Endodermal cell (in vitro differentiated cells): ENCODE measurements around the gene AMER1. TPM values are rescaled to one million over a fixed set of nuclear protein-coding genes. Genes with fewer than 3 reads are reported as not detected.
A peak's percentile ranks its signal among the peaks of the same experiment; 100 is the strongest.
"Not testable (repeated sequence)": the region's sequence is repeated elsewhere in the genome, so short reads cannot be mapped to it uniquely, and the experiment has no call there.

ENCODE experiments used
- DNase-seq: peaks from one replicate; pipeline ENCODE4 v3.0.0-alpha.2; 2017
- H3K27ac ChIP-seq: 2 replicates; pipeline ENCODE4 v1.5.1; 2013; ENCODE audit warnings: mild to moderate bottlenecking, low read depth, low read length, moderate library complexity
- H3K27me3 ChIP-seq: 2 replicates; pipeline ENCODE4 v1.6.1; 2013; ENCODE audit warnings: mild to moderate bottlenecking, low read length, moderate library complexity; ENCODE audit not compliant: insufficient read depth, control insufficient read depth, poor library complexity, severe bottlenecking
- H3K36me3 ChIP-seq: 2 replicates; pipeline ENCODE4 v1.7.0; 2013; ENCODE audit warnings: mild to moderate bottlenecking, low read length, moderate library complexity; ENCODE audit not compliant: control insufficient read depth, insufficient read depth
- H3K4me1 ChIP-seq: one replicate; pipeline ENCODE4 v1.7.0; 2013; ENCODE audit warnings: low read length; ENCODE audit not compliant: control insufficient read depth, insufficient read depth
- H3K4me3 ChIP-seq: 2 replicates; pipeline ENCODE4 v1.5.1; 2013; ENCODE audit warnings: mild to moderate bottlenecking, low read length, moderate library complexity
- H3K9ac ChIP-seq: 2 replicates; pipeline ENCODE4 v1.6.1; 2013; ENCODE audit warnings: mild to moderate bottlenecking, low read length, moderate library complexity; ENCODE audit not compliant: poor library complexity, severe bottlenecking; ENCODE audit errors: extremely low read depth
- H3K9me3 ChIP-seq: 2 replicates; pipeline ENCODE4 v1.6.1; 2013; ENCODE audit warnings: mild to moderate bottlenecking, low read length, moderate library complexity; ENCODE audit not compliant: control insufficient read depth
- H3K27ac Mint-ChIP-seq: 2 replicates; pipeline ENCODE4 v1.8.0; 2020; ENCODE audit warnings: mixed read lengths
- H3K27me3 Mint-ChIP-seq: 2 replicates; pipeline ENCODE4 v1.8.0; 2021; ENCODE audit warnings: mild to moderate bottlenecking, mixed read lengths; ENCODE audit not compliant: insufficient read depth
- H3K36me3 Mint-ChIP-seq: 2 replicates; pipeline ENCODE4 v1.8.0; 2020; ENCODE audit warnings: low read depth, mixed read lengths
- H3K4me1 Mint-ChIP-seq: 2 replicates; pipeline ENCODE4 v1.8.0; 2020; ENCODE audit warnings: mixed read lengths
- H3K4me3 Mint-ChIP-seq: 2 replicates; pipeline ENCODE4 v1.8.0; 2020; ENCODE audit warnings: mild to moderate bottlenecking, moderate library complexity, mixed read lengths
- H3K9me3 Mint-ChIP-seq: 2 replicates; pipeline ENCODE4 v1.8.0; 2020; ENCODE audit warnings: mild to moderate bottlenecking, mixed read lengths
- CTCF ChIP-seq: fragments of 200-600 bp; sonication (generic); conservative IDR thresholded peaks from 2 replicates; pipeline ENCODE4 v1.5.0; 2021; ENCODE audit warnings: antibody characterized with exemption, mild to moderate bottlenecking
- WGBS, 2 experiments: methylation state at CpG; one replicate each; pipeline versions ENCODE4 v1.1.5 to v1.1.7; 2013; ENCODE audit warnings: missing lambda C conversion rate in 2 of 2, mixed read lengths in 1 of 2; ENCODE audit not compliant: insufficient coverage in 1 of 2, insufficient read length in 1 of 2; 5-methylcytosine and 5-hydroxymethylcytosine counted together
- total RNA-seq, 2 donors: library from RNA; stranded (reverse); fragmentation: NEBNext Ultra II Directional in 1 of 2; extraction: Animal tissue kit (Norgen Biotek cat#: 25700) in 1 of 2; gene quantifications; 2 replicates in 1 of 2; 3 replicates in 1 of 2; pipeline ENCODE4 v1.2.1, GENCODE V29; 2021

The AMER1 gene
- total RNA-seq, 2 donors from 2014 or later, result 11.2 to 12.0 TPM

GRCh38 chrX:64218023-64218422 lies 12.5 kb upstream of the AMER1 start:
- Histone ChIP-seq H3K9ac (no peak overlapping the region), H3K9me3 (no peaks in the 10 kb centered on the region), H3K4me3 (no peak overlapping the region), H3K27ac (no peak overlapping the region), H3K27me3 (no peaks in the 10 kb centered on the region), H3K36me3 (no peaks in the 10 kb centered on the region), H3K4me1 (no peaks in the 10 kb centered on the region)
- no peaks in the 10 kb centered on the region for H3K4me1 Mint-ChIP-seq
- H3K27me3 Mint-ChIP-seq, result peaks cover 2% of the 10 kb centered on the region
- H3K27ac Mint-ChIP-seq, result no peak overlapping the region
- H3K36me3 Mint-ChIP-seq, result no peaks in the 10 kb centered on the region
- peaks cover 67% of the 10 kb centered on the region for H3K9me3 Mint-ChIP-seq
- no peak overlapping the region for H3K4me3 Mint-ChIP-seq
- DNase-seq, result no peak
- TF ChIP-seq CTCF, result no peak
- WGBS, 2 experiments, result 95% methylated on average over 4 of the region's 4 CpGs; no CpG with 5 or more reads in 1 of the 2 experiments

- not testable (repeated sequence) for H3K9ac ChIP-seq, H3K27ac Mint-ChIP-seq, H3K36me3 Mint-ChIP-seq, H3K4me3 Mint-ChIP-seq, H3K36me3 ChIP-seq, H3K4me3 ChIP-seq, H3K4me1 Mint-ChIP-seq, H3K27ac ChIP-seq, H3K4me1 ChIP-seq, H3K27me3 Mint-ChIP-seq, H3K27me3 ChIP-seq, H3K9me3 ChIP-seq
- DNase-seq, result peak; percentile 16
- peak; percentile 59 for TF ChIP-seq CTCF
- peaks cover 52% of the 10 kb centered on the region for H3K9me3 Mint-ChIP-seq
Measured at GRCh38 chrX:64213989-64214388, 8.5 kb upstream of the AMER1 start.

GRCh38 chrX:64206556-64207162 lies 1.2 kb upstream of the AMER1 start:
- no peaks in the 10 kb centered on the region for H3K9me3 ChIP-seq
- peak overlapping the region; percentile 77 for H3K4me3 ChIP-seq
- Mint-ChIP-seq H3K4me3 (peak overlapping the region; percentile 61), H3K36me3 (no peaks in the 10 kb centered on the region), H3K9me3 (peaks cover 53% of the 10 kb centered on the region), H3K4me1 (peaks cover 2% of the 10 kb centered on the region), H3K27me3 (peaks cover 2% of the 10 kb centered on the region), H3K27ac (peak overlapping the region; percentile 58)
- no peaks in the 10 kb centered on the region for H3K27me3 ChIP-seq
- TF ChIP-seq CTCF, result no peak
- WGBS, 2 experiments, result 82 to 100% methylated on average over 2 to 5 of the region's 5 CpGs
- H3K4me1 ChIP-seq, result no peaks in the 10 kb centered on the region
- H3K36me3 ChIP-seq, result no peaks in the 10 kb centered on the region
- DNase-seq, result no peak
- H3K9ac ChIP-seq, result peak overlapping the region; percentile 20
- H3K27ac ChIP-seq, result no peak overlapping the region
